K562 (cell line): Measurements from ENCODE around the gene INVS. TPM values are rescaled to one million over a fixed set of nuclear protein-coding genes. Genes with fewer than 3 reads are reported as not detected.

Source experiments
- ATAC-seq: fragments of 200-7000 bp; cut with Tn5 transposase; 3 replicates; pipeline ENCODE4 v1.9.1; 2020; ENCODE audit warnings: moderate library complexity
- BruUV-seq: library from RNA; stranded (reverse); fragments of 400-500 nt; replicated peaks from 2 replicates; lab custom pipeline; 2021; lab: Mats Ljungman, UMichigan
- CTCF ChIA-PET: fragments of 300-600 bp; formaldehyde crosslinking; extraction: SDS; loops from one replicate; lab custom pipeline; 2021; ENCODE audit warnings: low intra/inter-chr PET ratio; lab: Yijun Ruan, JAX
- POLR2A ChIA-PET: fragments of 300-600, 350-650 bp; sonication (Branson Sonifier 250); formaldehyde crosslinking; extraction: SDS; loops from one replicate; lab custom pipeline; 2021; ENCODE audit warnings: antibody characterized with exemption, inconsistent platforms; lab: Yijun Ruan, JAX
- DNase-seq, 4 experiments: peaks; one replicate each; pipeline versions ENCODE4 v3.0.0 to v3.0.0-alpha.2; 2011 to 2018; ENCODE audit warnings: low spot score in 3 of 4, mixed read lengths in 3 of 4; ENCODE audit errors: extremely low read depth in 1 of 4
- FAIRE-seq: peaks from 2 replicates; lab custom pipeline; 2011; peaks lifted over from hg19 to GRCh38; lab: Jason Lieb, UNC
- H2AFZ ChIP-seq: 2 replicates; pipeline ENCODE4 v1.6.0; 2011; ENCODE audit warnings: low read depth, low read length, control low read depth, inconsistent platforms
- H3K27ac ChIP-seq: fragments of 200-600 bp; 3 replicates; pipeline ENCODE4 v1.8.0; 2011; ENCODE audit warnings: low read depth, mild to moderate bottlenecking, control low read depth, inconsistent platforms, low read length, moderate library complexity, mixed read lengths; ENCODE audit errors: extremely low read depth
- H3K27me3 ChIP-seq, 2 experiments: fragments of 300-600 bp in 1 of 2; 2 replicates in 1 of 2; 3 replicates in 1 of 2; pipeline versions ENCODE4 v1.6.0 to v1.8.0; 2011; ENCODE audit warnings: inconsistent platforms in 2 of 2, low read length in 2 of 2, mild to moderate bottlenecking in 1 of 2, mixed read lengths in 1 of 2, moderate library complexity in 1 of 2; ENCODE audit not compliant: control insufficient read depth in 2 of 2, insufficient read depth in 2 of 2
- H3K36me3 ChIP-seq: fragments of 300-600 bp; 3 replicates; pipeline ENCODE4 v1.8.0; 2011; ENCODE audit warnings: mild to moderate bottlenecking, low read length, inconsistent platforms; ENCODE audit not compliant: control insufficient read depth, insufficient read depth
- H3K4me1 ChIP-seq, 2 experiments: fragments of 200-600 bp in 1 of 2; replicated peaks in 1 of 2; 2 replicates in 1 of 2; 3 replicates in 1 of 2; pipeline versions ENCODE4 v1.5.1 to v1.8.0; 2011; ENCODE audit warnings: inconsistent platforms in 2 of 2, low read length in 2 of 2, mild to moderate bottlenecking in 1 of 2, mixed read lengths in 1 of 2, moderate library complexity in 1 of 2; ENCODE audit not compliant: control insufficient read depth in 2 of 2, insufficient read depth in 2 of 2
- H3K4me2 ChIP-seq: 2 replicates; pipeline ENCODE4 v1.6.1; 2011; ENCODE audit warnings: low read length, control low read depth, inconsistent platforms, mixed read lengths; ENCODE audit not compliant: insufficient read depth
- H3K4me3 ChIP-seq: fragments of 200-600 bp; sonication (generic), shearing (Covaris generic); 2 replicates; pipeline ENCODE4 v1.5.1; 2016; ENCODE audit warnings: control low read depth, inconsistent platforms
- H3K79me2 ChIP-seq: fragments of 200-600 bp; 3 replicates; pipeline ENCODE4 v1.8.0; 2011; ENCODE audit warnings: low read length, inconsistent platforms; ENCODE audit not compliant: control insufficient read depth, insufficient read depth
- H3K9ac ChIP-seq, 2 experiments: 2 replicates each; pipeline versions ENCODE4 v1.6.0 to v1.6.1; 2011; ENCODE audit warnings: low read depth in 2 of 2, low read length in 2 of 2, control low read depth in 1 of 2, inconsistent platforms in 1 of 2, mild to moderate bottlenecking in 1 of 2, mixed read lengths in 1 of 2; ENCODE audit not compliant: insufficient read depth in 1 of 2
- H3K9me1 ChIP-seq: one replicate; pipeline ENCODE4 v1.6.0; 2011; ENCODE audit warnings: inconsistent platforms, mild to moderate bottlenecking, low read length, moderate library complexity; ENCODE audit not compliant: control insufficient read depth, insufficient read depth
- H3K9me3 ChIP-seq: replicated peaks from 2 replicates; pipeline ENCODE4 v1.5.1; 2011; ENCODE audit warnings: low read depth, low read length, inconsistent platforms; ENCODE audit not compliant: control insufficient read depth, insufficient read depth
- H4K20me1 ChIP-seq: replicated peaks from 2 replicates; pipeline ENCODE4 v1.6.1; 2011; ENCODE audit warnings: low read length, inconsistent platforms, mixed read lengths; ENCODE audit not compliant: control insufficient read depth, insufficient read depth
- DMBX1 ChIP-seq: fragments of 250-450 bp; sonication (Bioruptor Pico); IDR thresholded peaks from 2 replicates; pipeline ENCODE4 v1.8.0; 2022; ENCODE audit warnings: inconsistent platforms, mild to moderate bottlenecking, moderate library complexity, borderline replicate concordance
- EWSR1 ChIP-seq: fragments of 450-650 bp; IDR thresholded peaks from 2 replicates; pipeline ENCODE4 v1.6.1; 2018; ENCODE audit warnings: borderline replicate concordance, mild to moderate bottlenecking, low read depth, moderate library complexity; ENCODE audit not compliant: partially characterized antibody
- MEF2D ChIP-seq: conservative IDR thresholded peaks from 2 replicates; pipeline ENCODE4 v1.6.1; 2016; ENCODE audit warnings: low read depth, missing genetic modification characterization, missing compliant biosample characterization
- NFE2 ChIP-seq: IDR thresholded peaks from 2 replicates; pipeline ENCODE4 v1.6.1; 2014; ENCODE audit warnings: antibody characterized with exemption, low read depth
- POU5F1 ChIP-seq: fragments of 150-350 bp; IDR thresholded peaks from 2 replicates; pipeline ENCODE4 v1.6.1; 2014; ENCODE audit warnings: borderline replicate concordance, low read length, low read depth, mild to moderate bottlenecking; ENCODE audit not compliant: partially characterized antibody
- SIN3B ChIP-seq: fragments of 450-650 bp; IDR thresholded peaks from 2 replicates; pipeline ENCODE4 v1.6.1; 2017; ENCODE audit warnings: low read depth, mild to moderate bottlenecking, moderate library complexity
- SRSF7 ChIP-seq: fragments of 200-400 bp; formaldehyde crosslinking; optimal IDR thresholded peaks from 2 replicates; pipeline ENCODE3; 2017; ENCODE audit warnings: mild to moderate bottlenecking, low read depth, low read length
- TARDBP ChIP-seq: fragments of 450-650 bp; IDR thresholded peaks from 2 replicates; pipeline ENCODE4 v1.6.1; 2016
- TCF15 ChIP-seq: fragments of 250-450 bp; sonication (Bioruptor Pico); IDR thresholded peaks from 2 replicates; pipeline ENCODE4 v1.8.0; 2022; ENCODE audit warnings: moderate library complexity, mild to moderate bottlenecking, inconsistent platforms
- TRIM25 ChIP-seq: fragments of 450-650 bp; IDR thresholded peaks from 2 replicates; pipeline ENCODE4 v1.7.0; 2016; ENCODE audit warnings: borderline replicate concordance
- XRCC4 ChIP-seq: IDR thresholded peaks from one replicate; pipeline ENCODE4 v1.6.1; 2011; ENCODE audit not compliant: insufficient read depth, insufficient read length; ENCODE audit errors: extremely low read depth
- ZFP30 ChIP-seq: fragments of 250-450 bp; sonication (Bioruptor Pico); IDR thresholded peaks from 2 replicates; pipeline ENCODE4 v1.8.0; 2022; ENCODE audit warnings: moderate library complexity, mild to moderate bottlenecking, inconsistent platforms, borderline replicate concordance
- ZNF507 ChIP-seq: conservative IDR thresholded peaks from 2 replicates; pipeline ENCODE4 v1.6.1; 2017; ENCODE audit warnings: missing genetic modification characterization, missing compliant biosample characterization
- ZNF695 ChIP-seq: fragments of 450-650 bp; formaldehyde crosslinking; IDR thresholded peaks from 2 replicates; pipeline ENCODE4 v1.4.0; 2020; ENCODE audit warnings: mild to moderate bottlenecking, moderate library complexity
- WGBS: fragments of 100-300 bp; shearing (Covaris generic); methylation state at CpG from one replicate; pipeline ENCODE4 v1.1.6; 2016; ENCODE audit warnings: low coverage, mixed read lengths; ENCODE audit not compliant: insufficient coverage; ENCODE audit errors: missing lambda C conversion rate; 5-methylcytosine and 5-hydroxymethylcytosine counted together
- in situ Hi-C: fragments of 300-500 bp; cut with MboI; formaldehyde crosslinking; loops from 4 replicates; pipeline ENCODE4 v1.15.0; 2018; ENCODE audit warnings: inconsistent platforms, mixed read lengths
- intact Hi-C: fragments of 100-400 bp; cut with micrococcal nuclease; formaldehyde crosslinking; loops from 2 replicates; pipeline ENCODE4 v1.14.2; 2022
- polyA plus RNA-seq, 8 experiments: library from polyadenylated mRNA; depleted of rRNA in 4 of 8; stranded (reverse) in 5 of 8; unstranded in 3 of 8; fragments of >200 nt; fragmentation: Nextera tagmentation in 2 of 8; fragmentation: Illumina TruSeq in 1 of 8; extraction: Ambion mirVana in 2 of 8; extraction: Trizol in 1 of 8; gene quantifications; 2 replicates each; pipeline versions ENCODE4 v1.2.1 to v1.2.3, GENCODE V29; 2011 to 2014; ENCODE audit warnings: inconsistent platforms in 1 of 8, missing spikeins in 1 of 8
- total RNA-seq, 7 experiments: library from RNA; depleted of rRNA in 6 of 7; stranded (reverse); fragments of >200 nt in 6 of 7; fragmentation: Illumina TruSeq in 2 of 7; extraction: Trizol in 2 of 7; gene quantifications; 2 replicates each; pipeline versions ENCODE4 v1.2.1 to v1.2.3, GENCODE V29; 2011 to 2021; ENCODE audit warnings: low replicate concordance in 1 of 7

The INVS gene
- total and polyA plus RNA-seq, 9 of the 15 experiments (the other 6 are each of a cell fraction or from before 2014, with no cell fraction given): 0.77 to 18.5 (median 10.0) TPM

- Histone ChIP-seq H3K9me3 (no peaks in the 10 kb centered on the region), H4K20me1 (no peaks in the 10 kb centered on the region), H2AFZ (no peak overlapping the region), H3K4me1 (peaks cover 0 to 6% of the 10 kb centered on the region in 2 experiments; a peak in 2 of 5 replicates), H3K9ac (no peak overlapping the region), H3K36me3 (no peaks in the 10 kb centered on the region), H3K9me1 (no peaks in the 10 kb centered on the region), H3K27me3 (no peaks in the 10 kb centered on the region), H3K79me2 (no peaks in the 10 kb centered on the region), H3K4me3 (no peak overlapping the region), H3K4me2 (no peak overlapping the region), H3K27ac (no peak overlapping the region)
- POLR2A ChIA-PET: interaction anchor here (0.7 kb wide), 1 partner anchor 12 kb away, joined by 3 read pairs; no protein-coding TSS in a partner anchor
- DNase-seq: no peak
- no peak for FAIRE-seq
- WGBS: 71% methylated on average over 1 of the region's 1 CpG
- TF ChIP-seq ZNF695 (CRISPR knock-in tag): no peak
- in situ Hi-C loops: no loop called here
- CTCF ChIA-PET: no interaction called here
- intact Hi-C loops: no loop called here
- no peak for ATAC-seq
- BruUV-seq: no TSS peak
These were observed 109.6 kb downstream of the INVS start for GRCh38 chr9:100208673-100209072.

- Histone ChIP-seq H3K27me3 (no peaks in the 10 kb centered on the region), H4K20me1 (no peaks in the 10 kb centered on the region), H3K9me1 (no peaks in the 10 kb centered on the region), H3K4me2 (no peak overlapping the region), H3K4me3 (no peak overlapping the region), H3K27ac (no peak overlapping the region), H3K9me3 (no peaks in the 10 kb centered on the region), H3K9ac (no peak overlapping the region), H3K36me3 (peaks cover 10% of the 10 kb centered on the region; the same call in 1 of the 3 replicates), H2AFZ (no peak overlapping the region), H3K4me1 (peaks cover 0 to 16% of the 10 kb centered on the region in 2 experiments; a peak in 2 of 5 replicates), H3K79me2 (no peaks in the 10 kb centered on the region)
- in situ Hi-C loops (loop anchor here (5.0 to 10.0 kb wide), 3 partner anchors 87 to 1027 kb away; no protein-coding TSS in a partner anchor), intact Hi-C loops (loop anchor here (10.0 kb wide), 2 partner anchors 63 to 1047 kb away; no protein-coding TSS in a partner anchor)
- BruUV-seq: no TSS peak
- 67% methylated on average over 1 of the region's 1 CpG for WGBS
- no peak for DNase-seq
- ChIA-PET POLR2A (no interaction called here), CTCF (no interaction called here)
- no peak for FAIRE-seq
- no peak for ATAC-seq
- TF ChIP-seq ZFP30 (no peak), XRCC4 (no peak), DMBX1 (CRISPR knock-in tag) (no peak), POU5F1 (no peak), NFE2 (no peak), ZNF507 (tag) (no peak), TCF15 (CRISPR knock-in tag) (no peak), SRSF7 (no peak), SIN3B (no peak), MEF2D (tag) (no peak), TRIM25 (no peak), TARDBP (no peak), EWSR1 (no peak)
These were observed 112.4 kb downstream of the INVS start for GRCh38 chr9:100211476-100211875.
